Kasumi-1 (cell line): Measurements from ENCODE around the gene UBQLNL.
A peak's percentile ranks its signal among the peaks of the same experiment; 100 is the strongest.

Experiments used
- DNase-seq, 2 experiments: peaks; one replicate each; lab custom pipeline; 2025; lab: John Stamatoyannopoulos, UW

The UBQLNL gene

GRCh38 chr11:5516599-5516998 lies at the start of gene UBQLNL:
Gene UBQLNL (minus strand): TSS chr11:5516699. CDS start chr11:5516441, 258 bp downstream.
- DNase-seq: no peak

- peak; percentile 26 to 35 for DNase-seq
Observed at GRCh38 chr11:5564259-5565019, 47.9 kb upstream of the UBQLNL start.

- DNase-seq: no peak
Observed at GRCh38 chr11:5557751-5558150, 41.3 kb upstream of the UBQLNL start.

GRCh38 chr11:5556596-5557188 lies 40.2 kb upstream of the UBQLNL start:
- no peak for DNase-seq

GRCh38 chr11:5553343-5553742 lies 36.8 kb upstream of the UBQLNL start:
- DNase-seq: peak; percentile 30 to 38

GRCh38 chr11:5550440-5551095 lies 34.1 kb upstream of the UBQLNL start:
- no peak for DNase-seq

GRCh38 chr11:5548440-5548839 lies 31.9 kb upstream of the UBQLNL start, which contains the start of gene OR52H1:
Gene OR52H1 (minus strand): TSS chr11:5548540. CDS start chr11:5545505, 3,035 bp downstream.
- no peak for DNase-seq

GRCh38 chr11:5547982-5548381 lies 31.5 kb upstream of the UBQLNL start:
- no peak for DNase-seq

GRCh38 chr11:5546457-5546856 lies 30.0 kb upstream of the UBQLNL start:
- no peak for DNase-seq

- no peak for DNase-seq
Observed at GRCh38 chr11:5541427-5541826, 24.9 kb upstream of the UBQLNL start.

- DNase-seq: no peak
Observed at GRCh38 chr11:5536482-5536881, 20.0 kb upstream of the UBQLNL start.

GRCh38 chr11:5534046-5534445 lies 17.5 kb upstream of the UBQLNL start:
- DNase-seq: no peak

GRCh38 chr11:5531053-5531831 lies 14.7 kb upstream of the UBQLNL start:
- no peak for DNase-seq

GRCh38 chr11:5528495-5528894 lies 12.0 kb upstream of the UBQLNL start:
- no peak for DNase-seq

GRCh38 chr11:5527716-5528115 lies 11.2 kb upstream of the UBQLNL start:
- no peak for DNase-seq

- DNase-seq: no peak
Observed at GRCh38 chr11:5524756-5525155, 8.3 kb upstream of the UBQLNL start.

GRCh38 chr11:5522308-5522707 lies 5.8 kb upstream of the UBQLNL start:
- no peak for DNase-seq

- no peak for DNase-seq
Observed at GRCh38 chr11:5521540-5521939, 5.0 kb upstream of the UBQLNL start.

GRCh38 chr11:5514841-5515240 lies 1.7 kb downstream of the UBQLNL start:
- DNase-seq: no peak

- no peak for DNase-seq
Observed at GRCh38 chr11:5509803-5510202, 6.7 kb downstream of the UBQLNL start, which contains the start of gene UBQLN3. Gene UBQLN3 (minus strand): TSS chr11:5509957. CDS start chr11:5509558, 399 bp downstream.

- no peak for DNase-seq
Observed at GRCh38 chr11:5508605-5509004, 7.9 kb downstream of the UBQLNL start.

- no peak for DNase-seq
Observed at GRCh38 chr11:5507933-5508305, 8.6 kb downstream of the UBQLNL start.
